ENCODE results near the gene CABLES2.
"Not testable (repeated sequence)": the region's sequence is repeated elsewhere in the genome, so short reads cannot be mapped to it uniquely, and the experiment has no call there.

The CABLES2 gene

GRCh38 chr20:62433658-62434497 lies 26.8 kb upstream of the CABLES2 start:
- no peak for DNase-seq (ENCODE audit: low read depth)

GRCh38 chr20:62430866-62431447 lies 23.9 kb upstream of the CABLES2 start:
- DNase-seq (ENCODE audit: low read depth): no peak

GRCh38 chr20:62430311-62430853 lies 23.3 kb upstream of the CABLES2 start:
- DNase-seq (ENCODE audit: low read depth): no peak

GRCh38 chr20:62429455-62430310 lies 22.6 kb upstream of the CABLES2 start:
- DNase-seq (ENCODE audit: low read depth): no peak

GRCh38 chr20:62428396-62429295 lies 21.6 kb upstream of the CABLES2 start:
- DNase-seq (ENCODE audit: low read depth): no peak

- DNase-seq (ENCODE audit: low read depth): no peak
Observed at GRCh38 chr20:62428002-62428372, 20.9 kb upstream of the CABLES2 start.

- no peak for DNase-seq (ENCODE audit: low read depth)
Observed at GRCh38 chr20:62427172-62428001, 20.3 kb upstream of the CABLES2 start, which contains the start of gene RBBP8NL. Gene RBBP8NL (minus strand): TSS chr20:62427539. CDS start chr20:62419647, 7,892 bp downstream.

- DNase-seq (ENCODE audit: low read depth): no peak
Observed at GRCh38 chr20:62426699-62427131, 19.6 kb upstream of the CABLES2 start.

- DNase-seq (ENCODE audit: low read depth): not testable (repeated sequence)
Observed at GRCh38 chr20:62426059-62426348, 18.9 kb upstream of the CABLES2 start.

GRCh38 chr20:62425281-62426058 lies 18.4 kb upstream of the CABLES2 start:
- DNase-seq (ENCODE audit: low read depth): no peak

GRCh38 chr20:62424249-62425107 lies 17.4 kb upstream of the CABLES2 start:
- no peak for DNase-seq (ENCODE audit: low read depth)

- no peak for DNase-seq (ENCODE audit: low read depth)
Observed at GRCh38 chr20:62423326-62423706, 16.2 kb upstream of the CABLES2 start.

GRCh38 chr20:62422636-62423325 lies 15.7 kb upstream of the CABLES2 start:
- DNase-seq (ENCODE audit: low read depth): no peak

GRCh38 chr20:62421716-62421990 lies 14.6 kb upstream of the CABLES2 start:
- no peak for DNase-seq (ENCODE audit: low read depth)

- no peak for DNase-seq (ENCODE audit: low read depth)
Observed at GRCh38 chr20:62420846-62421715, 14.0 kb upstream of the CABLES2 start.

- no peak for DNase-seq (ENCODE audit: low read depth)
Observed at GRCh38 chr20:62419759-62420158, 12.7 kb upstream of the CABLES2 start.

- DNase-seq (ENCODE audit: low read depth): no peak
Observed at GRCh38 chr20:62418709-62419487, 11.8 kb upstream of the CABLES2 start.

Measured in amniotic epithelial cell (primary cell).